ENCODE measurements around the gene ZNF497.
"Not testable (repeated sequence)": the region's sequence is repeated elsewhere in the genome, so short reads cannot be mapped to it uniquely, and the experiment has no call there.

The ZNF497 gene

DNA sequence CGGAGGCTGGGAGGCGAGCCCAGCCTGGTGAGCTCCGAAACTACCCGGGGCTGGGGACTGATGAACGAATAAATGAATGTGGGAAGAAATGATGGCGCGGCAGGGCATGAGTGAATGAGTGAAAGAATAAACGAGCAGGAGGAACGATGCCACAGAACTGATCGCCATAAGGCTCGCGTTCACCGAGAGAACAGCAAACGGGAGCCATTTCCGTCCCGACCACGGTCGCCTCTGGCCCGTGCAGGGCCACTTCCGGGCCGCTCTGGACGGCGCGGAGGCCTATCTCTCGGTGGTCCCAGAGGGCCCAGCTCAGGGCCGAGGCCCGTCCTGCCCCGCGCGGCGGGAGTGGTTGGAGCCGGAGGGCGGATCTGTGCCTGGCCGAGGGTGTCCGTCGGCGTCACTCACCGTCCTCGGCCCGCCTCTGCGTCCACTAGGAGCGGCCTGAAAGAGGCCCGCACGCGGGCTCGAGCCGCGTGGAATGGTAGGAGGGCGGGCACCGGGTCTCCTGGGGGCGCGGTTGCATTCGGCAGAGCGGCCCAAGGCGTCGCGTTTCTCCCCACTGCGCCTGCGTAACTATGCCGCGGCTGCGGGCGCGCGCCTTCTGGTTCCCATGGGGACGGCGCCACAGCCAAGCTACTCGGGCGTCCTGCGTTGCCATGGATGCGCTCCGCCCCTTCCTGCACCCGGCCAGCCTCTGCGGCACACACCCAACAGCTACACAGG, at the start of gene ZNF497:
TSS of gene ZNF497 (minus strand) at position 480 of the 723 bp plus-strand sequence. CDS start 5,116 bp downstream, outside the sequence.
- peak; percentile 95 to 97 for DNase-seq

DNA sequence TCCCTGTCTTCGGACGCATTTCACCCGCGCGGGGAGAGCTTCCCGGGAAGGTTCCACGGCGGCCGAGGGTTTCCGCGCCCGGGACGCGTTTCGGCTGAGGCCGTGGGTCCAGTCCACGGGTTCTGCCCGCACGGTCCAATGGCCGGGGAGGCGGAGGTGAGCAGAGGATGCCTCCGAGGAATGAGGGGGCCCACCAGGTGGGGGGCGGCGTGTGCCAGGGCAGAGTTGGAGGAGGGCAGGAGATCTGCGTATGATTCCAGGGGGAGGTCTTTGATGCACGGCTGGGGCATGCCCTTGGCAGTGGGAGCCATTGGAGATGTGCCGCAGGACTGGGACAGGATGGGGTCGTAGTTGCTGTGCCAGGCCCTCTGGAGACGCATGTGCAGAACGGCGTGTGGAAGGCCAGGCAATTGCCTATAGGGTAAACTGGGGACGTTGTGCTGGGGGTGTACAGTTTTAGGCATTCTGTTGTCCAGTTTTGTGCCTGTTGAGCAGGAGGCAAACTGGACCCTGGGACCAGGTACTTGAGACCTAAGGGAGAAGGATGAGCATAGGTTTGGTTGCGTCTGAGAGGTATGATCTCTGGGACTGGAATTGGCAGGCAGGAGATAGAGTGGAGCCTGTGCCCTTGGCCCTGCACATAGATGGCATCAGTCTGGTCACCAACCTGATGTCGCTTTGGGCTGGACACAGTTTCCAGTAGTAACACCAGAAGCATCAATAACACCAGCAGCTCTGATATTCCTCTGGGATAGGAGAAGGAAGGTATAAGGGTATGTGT, 46.6 kb upstream of the ZNF497 start:
- peak in 1 of 2 experiments; percentile 27 for DNase-seq

DNA sequence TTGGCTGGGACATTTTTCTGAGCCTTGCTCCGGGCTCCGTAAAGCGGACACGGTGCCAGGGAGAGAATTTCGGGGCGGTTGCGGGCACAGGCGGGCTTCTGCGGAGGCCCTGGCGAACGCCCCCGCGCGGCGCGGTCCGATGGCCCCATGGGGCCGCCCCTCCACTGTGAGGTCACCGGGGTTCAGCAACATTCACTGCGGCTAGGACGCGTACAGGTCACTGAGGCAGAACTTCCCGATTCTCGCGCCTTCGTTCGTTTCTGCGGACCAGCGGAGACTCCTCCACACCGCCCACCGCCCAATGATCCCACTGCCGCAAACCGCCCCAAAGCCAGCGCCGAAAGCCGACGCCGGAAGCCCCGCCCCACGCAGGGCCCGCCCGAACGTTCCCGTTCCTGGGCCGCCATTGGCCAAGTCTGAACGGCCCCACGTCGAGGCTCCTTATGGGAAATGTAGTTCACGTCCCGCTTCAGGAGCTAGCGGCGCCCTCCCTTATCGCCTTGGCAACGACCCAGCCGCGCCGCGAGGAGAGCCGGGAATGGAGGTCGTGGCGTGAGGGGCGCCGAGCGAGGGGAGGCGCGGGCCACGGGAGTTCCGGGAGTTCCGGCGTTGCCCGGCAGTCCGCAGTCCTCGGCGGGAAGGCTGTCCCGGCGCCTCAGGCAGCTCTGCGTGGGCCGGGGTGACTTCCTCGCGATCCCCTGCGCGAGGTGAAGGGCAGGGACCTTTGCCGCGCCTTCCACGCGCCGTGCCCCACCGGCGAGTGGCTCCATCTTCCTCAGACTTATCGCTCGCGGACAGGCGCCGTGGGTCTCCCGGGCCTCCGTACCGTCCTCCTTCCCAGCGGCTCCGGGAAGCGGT, 45.8 kb upstream of the ZNF497 start, which contains the start of gene ZNF584:
TSS of gene ZNF584 (plus strand) at position 498 of the 858 bp plus-strand sequence. CDS start 499 bp downstream, outside the sequence.
- DNase-seq, result peak; percentile 92 to 96

DNA sequence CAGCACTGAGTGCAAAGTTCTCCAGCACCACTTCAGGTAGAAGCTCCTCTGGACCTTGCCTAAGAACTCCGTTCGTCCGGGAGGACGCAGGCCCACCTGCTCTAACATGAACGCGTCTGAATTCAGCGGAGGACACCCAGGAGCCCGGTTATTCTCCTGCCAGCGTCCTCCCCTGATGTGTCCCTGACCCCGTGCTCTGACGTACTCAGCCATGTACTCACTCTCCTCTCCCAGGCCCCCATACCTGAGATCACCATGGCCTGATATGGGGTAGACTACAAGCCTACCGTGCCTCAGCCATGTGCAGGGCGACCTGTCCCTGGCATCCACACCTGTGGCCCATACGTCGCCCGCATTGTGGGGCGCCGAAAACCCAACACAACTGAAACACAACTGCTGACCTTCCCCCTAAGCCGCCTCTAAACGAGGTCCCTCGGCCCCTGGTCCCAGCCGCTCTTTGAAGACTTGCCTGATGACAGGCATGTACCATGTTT, 45.2 kb upstream of the ZNF497 start:
- no peak for DNase-seq

DNA sequence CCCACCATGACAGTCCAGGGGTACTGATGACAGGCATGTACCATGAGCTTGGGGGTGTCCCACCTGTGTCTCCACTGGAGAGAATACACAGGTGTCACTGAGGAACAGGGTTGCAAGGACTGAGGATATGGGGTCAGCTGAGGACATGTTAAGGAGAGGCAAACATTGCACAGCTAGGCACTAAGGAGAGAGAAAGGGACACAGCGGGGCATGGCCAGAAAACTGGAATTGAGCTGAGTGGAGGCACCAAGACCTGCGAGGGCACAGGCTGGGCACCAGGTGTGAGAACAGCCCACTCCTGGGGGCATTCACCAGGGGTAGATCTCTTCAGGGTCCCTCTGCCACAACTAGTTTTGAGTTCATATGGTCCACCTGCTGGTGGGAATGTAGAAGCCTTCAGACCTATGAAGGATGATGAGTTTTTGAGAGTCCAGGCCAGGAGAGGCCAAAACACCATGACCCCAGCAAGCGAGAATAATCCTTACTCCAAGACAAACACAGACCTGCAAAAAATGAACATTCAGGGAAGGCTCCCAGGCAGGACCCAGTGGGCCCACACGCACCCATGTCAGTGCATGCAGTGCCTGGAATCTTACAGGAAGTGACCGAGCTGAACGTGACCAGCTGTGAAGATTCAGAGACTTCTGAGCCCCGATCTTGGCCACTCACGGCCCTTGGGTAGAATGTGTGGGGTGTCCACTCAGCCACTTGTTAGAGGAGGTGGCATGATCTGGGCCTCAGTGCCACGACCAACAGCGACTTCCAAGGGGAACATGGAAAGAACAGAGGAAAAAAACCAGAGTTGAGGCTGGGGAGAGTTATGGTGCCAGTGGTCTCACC, 44.5 kb upstream of the ZNF497 start:
- no peak for DNase-seq

DNA sequence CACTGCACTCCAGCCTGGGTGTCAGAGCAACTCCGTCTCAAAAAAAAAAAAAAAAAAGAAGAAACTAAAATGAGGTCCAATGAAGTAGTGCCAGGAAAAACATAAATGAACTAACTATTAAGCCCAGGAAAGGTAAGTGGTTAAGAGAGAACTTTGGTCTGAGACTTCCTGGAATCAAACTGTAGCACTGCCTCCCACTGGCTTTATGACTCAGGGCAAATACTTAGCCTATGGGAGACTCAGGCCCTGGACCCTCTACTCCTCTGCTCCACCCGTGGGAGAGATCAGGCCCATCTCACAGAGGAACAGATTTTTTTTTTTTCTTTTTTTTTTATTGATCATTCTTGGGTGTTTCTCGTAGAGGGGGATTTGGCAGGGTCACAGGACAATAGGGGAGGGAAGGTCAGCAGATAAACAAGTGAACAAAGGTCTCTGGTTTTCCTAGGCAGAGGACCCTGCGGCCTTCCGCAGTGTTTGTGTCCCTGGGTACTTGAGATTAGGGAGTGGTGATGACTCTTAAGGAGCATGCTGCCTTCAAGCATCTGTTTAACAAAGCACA, 41.4 kb upstream of the ZNF497 start:
- DNase-seq, result not testable (repeated sequence)

DNA sequence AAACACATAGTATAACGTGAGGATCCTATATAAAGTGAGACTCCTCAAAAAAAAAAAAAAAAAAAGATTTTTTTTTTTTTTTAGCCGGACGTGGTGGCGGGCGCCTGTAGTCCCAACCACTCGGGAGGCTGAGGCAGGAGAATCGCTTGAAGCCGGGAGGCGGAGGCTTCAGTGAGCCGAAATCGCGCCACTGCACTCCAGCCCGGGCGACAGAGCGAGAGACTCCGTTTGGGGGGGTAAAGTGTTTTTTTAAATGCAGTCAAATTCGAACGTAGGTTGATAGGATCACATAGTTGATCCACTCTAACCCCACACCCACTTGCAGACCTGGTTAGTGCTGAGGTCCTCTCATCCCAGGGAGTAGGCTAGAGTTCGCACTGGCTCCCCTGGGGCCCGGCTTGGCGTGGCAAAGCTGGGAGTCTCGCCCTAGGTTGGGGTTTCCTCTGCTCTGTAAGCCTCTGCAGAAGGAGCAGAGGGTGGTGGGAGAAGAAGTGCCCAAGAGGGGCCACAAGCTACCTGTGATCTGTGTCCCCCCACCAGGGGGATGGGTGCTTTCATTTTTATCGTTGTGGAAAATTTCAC, 39.4 kb upstream of the ZNF497 start:
- DNase-seq, result no peak

DNA sequence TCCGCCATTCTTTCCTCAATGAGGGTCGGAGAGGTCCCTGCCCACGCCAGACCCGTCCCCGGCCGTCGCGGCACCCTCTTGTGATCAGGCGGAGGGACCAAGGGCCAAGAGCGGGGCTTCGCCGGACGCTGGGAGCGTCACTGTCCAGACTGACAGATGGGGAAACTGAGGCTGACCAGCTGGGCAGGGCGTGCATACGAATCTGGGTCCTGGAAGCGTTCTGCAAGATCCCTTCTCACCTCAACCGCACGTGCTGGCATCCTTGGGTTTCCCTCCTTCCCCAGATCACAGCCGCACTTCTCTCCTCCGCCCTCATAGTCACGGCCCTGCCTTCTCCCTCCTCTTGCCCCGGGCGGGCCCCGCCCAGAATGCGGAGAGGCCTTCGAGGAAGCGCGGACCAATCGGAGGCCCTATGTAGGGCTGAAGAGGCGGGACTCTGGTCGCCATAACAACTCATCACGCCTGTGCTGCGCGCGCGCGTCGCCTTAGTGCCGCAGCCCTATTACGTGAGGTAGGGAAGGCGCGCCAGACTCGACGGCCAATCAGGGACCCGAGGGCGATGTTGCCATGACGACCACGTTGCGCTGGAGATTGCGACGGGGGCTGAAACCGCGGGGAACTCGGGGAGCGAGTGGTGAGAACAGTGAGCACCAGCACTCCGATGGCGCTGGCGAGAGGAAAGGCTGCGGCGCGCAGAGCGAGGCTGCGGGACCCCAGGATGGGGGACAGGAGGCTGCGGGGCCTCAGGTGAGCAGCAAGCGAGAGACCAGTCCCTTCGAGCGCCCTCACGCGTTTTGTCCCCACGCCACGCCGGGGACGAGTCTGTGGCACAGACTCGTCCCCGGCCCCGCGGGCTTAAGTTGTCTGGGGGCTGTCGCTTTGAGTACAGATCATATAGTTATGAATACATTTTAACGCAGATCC, 38.6 kb upstream of the ZNF497 start:
- DNase-seq, result peak; percentile 97 to 99

DNA sequence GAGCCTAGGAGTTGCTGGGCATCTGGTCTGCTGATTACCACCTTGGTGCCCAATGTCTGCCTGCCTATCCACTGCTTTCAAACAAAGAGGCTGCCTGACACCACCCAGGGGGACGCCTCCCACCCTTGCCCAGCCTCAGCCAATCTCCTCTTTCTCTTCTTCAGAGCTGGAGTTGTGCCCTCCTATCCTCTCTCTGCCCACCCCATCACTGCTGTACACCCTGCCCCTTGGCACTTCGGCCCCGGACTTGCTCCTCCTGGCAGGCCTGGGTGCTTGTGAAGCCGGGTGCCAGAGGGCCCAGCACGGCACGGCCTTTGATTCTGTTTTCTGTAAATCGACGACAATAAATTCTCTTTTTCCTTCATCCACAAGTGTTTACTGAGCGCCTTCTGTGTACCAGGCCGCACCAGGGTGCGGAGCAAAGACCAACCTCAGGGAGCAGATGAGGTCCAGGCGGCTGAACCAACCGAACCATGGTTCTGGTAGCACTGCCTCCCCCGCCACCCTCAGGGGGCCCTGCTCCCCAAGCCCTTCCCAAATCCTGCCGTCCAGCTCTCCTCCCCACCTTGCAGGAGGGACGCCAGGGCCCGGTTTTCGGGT, 37.9 kb upstream of the ZNF497 start:
- DNase-seq, result no peak

DNA sequence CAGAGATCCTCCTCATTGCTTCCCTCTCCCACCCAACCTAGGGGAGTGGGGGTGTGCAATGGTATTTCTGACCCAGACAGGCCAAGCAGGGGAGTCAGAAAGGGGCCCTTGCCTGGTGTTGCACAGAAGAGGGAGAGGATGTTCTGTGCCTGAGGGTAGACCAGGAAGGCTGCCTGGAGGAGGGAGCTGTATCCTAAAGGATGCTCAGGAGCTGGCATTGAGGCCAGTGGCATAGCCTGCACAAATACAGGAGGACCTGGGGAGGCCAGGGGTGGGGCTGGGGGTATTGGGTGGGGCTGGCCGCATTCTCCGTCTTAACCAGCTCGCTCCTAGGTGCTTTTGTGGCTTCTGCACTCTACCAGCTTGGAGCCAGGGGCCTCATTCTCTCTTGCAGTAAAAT, 37.4 kb upstream of the ZNF497 start:
- no peak for DNase-seq

DNA sequence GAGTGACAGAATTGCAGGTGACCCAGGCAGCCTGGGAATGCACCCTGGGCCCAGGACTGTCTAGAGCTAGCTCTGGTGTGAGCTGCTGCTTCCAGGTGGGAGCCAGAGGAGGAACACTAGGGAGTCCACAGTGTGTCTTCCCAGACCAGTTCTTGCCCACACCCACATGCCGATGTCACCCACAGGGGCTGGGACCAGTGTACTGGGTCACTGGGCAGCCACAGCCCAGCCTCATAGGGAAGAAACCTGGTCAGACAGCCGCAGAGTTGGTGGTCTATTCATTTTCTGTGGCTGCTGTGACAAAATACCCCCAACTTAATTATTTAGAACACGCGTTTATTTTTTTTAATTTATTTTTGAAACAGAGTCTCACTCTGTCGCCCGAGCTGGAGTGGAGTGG, 36.0 kb upstream of the ZNF497 start:
- no peak for DNase-seq

DNA sequence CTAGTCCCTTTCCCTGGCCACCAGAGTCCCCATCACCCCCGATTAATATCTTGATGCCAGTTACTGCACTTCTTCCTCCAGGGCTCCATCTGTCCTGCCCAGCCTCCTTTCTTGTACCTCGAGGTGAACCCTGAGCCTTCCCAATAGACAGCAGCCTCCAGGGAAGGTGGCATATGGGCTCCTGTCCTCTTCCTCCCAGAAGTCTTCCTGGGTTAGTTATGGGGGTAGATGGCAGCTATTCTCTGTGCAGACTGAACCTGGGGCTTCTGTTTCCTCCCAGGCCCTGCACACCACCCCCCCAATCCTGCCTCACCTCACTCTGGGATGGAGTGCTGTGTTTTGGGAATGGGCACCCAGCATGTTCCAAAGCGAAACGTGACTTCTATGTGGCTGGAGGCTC, 35.5 kb upstream of the ZNF497 start:
- no peak for DNase-seq

DNA sequence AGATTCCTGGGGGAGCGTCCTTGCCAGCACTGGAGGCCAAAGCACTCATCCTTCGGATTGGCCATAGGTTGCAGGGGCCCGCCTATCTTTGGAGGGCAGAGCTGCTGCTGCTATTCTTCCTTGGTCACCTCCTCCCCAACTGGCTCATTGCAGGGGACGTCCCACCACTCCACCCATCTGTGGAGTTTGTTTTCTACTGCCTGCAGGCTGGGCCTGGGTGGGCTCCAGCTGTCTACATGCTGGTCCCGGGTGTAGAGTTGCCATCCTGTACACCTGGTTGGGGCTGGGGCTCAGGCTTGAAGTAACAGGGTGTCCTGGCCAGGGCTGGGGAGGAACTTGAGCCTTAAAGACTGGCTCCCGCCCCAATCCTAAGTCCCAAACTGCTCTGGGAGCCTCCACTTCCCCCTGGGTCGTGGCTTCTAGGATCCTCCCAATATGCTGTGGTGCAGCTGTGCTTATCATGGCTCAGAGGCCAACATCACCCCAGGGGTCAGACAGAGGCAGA, 35.0 kb upstream of the ZNF497 start:
- DNase-seq, result no peak

DNA sequence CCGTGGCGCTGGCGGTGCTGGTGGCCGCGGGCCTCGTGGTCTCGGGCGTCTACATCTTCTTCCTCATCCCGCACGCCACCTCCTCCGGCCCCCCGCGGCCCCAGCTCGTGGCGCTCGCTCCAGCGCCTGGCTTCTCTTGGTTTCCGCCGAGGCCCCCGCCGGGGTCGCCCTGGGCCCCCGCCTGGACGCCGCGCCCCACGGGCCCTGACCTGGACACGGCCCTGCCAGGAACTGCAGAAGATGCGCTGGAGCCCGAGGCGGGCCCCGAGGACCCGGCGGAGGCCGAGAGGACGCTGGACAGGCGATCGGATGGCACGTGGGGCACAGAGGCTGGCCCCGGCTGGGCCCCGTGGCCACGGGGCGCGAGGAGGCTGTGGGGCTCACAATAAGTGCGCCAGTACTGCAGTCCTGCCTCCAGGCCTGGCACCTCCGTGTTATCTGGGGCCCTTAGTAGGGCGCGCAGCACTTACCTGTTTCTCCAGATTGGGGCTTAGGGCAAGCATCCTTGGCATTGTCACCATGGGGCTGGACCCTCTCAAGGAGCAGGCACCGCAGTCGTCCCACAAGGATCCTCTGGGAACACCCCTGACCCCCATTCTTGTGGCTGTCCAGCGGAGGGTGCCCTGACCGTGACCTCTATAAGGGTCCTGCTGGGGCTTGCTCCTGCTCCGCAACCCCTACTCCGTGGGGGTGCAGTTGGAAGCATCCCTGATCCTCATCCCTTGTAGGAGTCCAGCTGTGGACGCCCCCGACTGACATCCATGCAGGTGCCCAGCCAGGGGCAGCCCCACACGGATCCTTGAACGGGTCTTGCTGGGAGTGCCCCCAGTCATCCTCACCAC, 34.4 kb upstream of the ZNF497 start:
- DNase-seq, result no peak

DNA sequence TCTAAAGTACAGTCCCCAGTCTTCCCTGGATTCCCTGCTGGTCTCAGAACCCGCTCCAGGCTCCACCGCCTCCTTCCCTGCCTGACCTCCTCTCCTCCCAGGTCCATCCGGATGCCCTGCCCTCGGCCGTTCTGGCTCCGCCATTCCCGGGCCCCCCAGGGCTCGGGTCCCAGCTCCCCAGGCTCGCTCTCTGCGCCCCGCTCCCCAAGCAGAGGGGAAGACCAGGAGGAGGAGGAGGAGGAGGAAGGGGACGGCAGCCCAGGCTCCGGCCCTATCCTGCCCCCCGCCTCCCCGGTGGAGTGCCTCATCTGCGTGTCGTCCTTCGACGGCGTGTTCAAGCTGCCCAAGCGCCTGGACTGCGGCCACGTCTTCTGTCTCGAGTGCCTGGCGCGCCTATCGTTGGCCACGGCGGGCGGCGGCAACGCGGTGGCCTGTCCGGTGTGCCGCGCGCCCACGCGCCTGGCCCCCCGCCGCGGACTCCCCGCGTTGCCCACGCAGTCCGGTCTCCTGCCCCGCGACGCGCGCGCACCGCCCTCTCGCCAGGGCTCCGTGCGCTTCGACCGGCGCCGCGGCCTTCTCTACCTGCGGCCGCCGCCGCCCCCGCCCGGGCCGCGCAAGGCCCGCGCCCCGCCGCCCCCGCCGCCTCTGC, 33.6 kb upstream of the ZNF497 start:
- peak in 1 of 2 experiments; percentile 42 for DNase-seq

DNA sequence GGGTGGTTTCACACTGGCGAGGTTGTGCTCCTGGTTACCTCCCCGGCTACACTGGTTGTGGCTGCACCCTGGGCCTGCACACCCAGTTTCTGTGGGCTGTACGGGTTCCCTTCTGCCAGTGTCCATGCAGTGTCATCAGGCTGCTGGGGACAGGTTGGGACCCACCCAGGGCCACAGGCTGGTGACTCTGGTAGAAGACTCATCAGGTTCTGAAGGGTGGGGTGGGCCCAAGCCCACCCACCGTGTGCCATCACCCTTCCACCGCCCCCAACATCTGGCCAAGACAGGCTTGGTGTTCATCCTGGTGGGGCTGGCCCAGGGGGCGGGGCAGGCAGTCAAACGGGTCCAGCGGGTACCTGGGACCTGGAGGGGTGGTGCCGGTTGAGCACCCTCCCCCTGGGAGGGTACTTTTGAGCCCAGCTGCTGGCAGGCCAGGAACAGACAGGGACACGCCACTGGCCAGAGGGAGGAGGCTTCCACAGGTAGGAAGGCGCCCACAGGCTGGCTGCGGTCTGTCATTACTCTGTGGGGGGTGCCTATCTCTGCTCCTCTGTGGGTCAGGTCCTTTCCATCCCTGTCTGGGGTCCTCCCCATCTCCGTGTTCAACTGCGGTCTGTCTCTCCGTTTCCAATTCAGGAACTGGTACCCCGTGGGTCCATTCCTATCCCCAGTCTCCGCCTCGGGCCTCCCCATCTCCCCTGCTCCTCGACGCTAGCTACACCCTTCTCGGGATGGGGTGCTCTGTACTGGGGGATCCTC, 32.8 kb upstream of the ZNF497 start, which contains the start of gene RNF225:
TSS of gene RNF225 (plus strand) at position 437 of the 759 bp plus-strand sequence. CDS start 434 bp downstream, outside the sequence.
- peak in 1 of 2 experiments; percentile 47 for DNase-seq

DNA sequence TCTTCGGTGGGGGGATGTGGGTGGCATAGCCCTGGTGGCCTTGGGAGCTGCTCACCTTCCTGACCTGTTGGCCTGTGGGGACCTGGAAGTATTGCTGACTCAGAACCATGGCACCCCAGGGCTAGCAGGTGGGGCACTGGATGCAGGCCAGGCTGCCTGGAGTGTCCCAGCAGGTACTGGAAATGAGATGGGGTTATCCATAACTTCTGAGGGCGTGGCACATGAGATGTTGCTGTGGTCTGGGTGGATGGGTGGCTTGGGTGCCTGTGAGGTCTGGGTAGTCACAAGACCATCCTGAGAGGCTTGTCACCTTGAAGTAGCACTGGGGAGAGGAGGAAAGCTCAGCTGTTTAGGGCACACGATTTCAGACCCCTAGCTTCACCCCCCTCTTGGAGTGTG, 32.3 kb upstream of the ZNF497 start:
- DNase-seq, result no peak

All from stimulated activated CD4-positive, alpha-beta T cell treated with anti-CD3 and anti-CD28 coated beads, Interleukin-4, amount 100 ng/mL, for 4 hours (primary cell).